Gastroesophageal sphincter (tissue), 4 donors: ENCODE data around the gene PIK3R4. TPM values are rescaled to one million over a fixed set of nuclear protein-coding genes. Genes with fewer than 3 reads are reported as not detected.

ENCODE experiments used
- ATAC-seq: fragments of 150-250 bp; one replicate; pipeline ENCODE4 v1.9.1; 2016; ENCODE audit warnings: mild to moderate bottlenecking, moderate library complexity
- H3K27ac ChIP-seq, 4 donors: fragments of 200-600 bp; sonication (generic) in 3 of 4; 1 replicate in 3 of 4; 2 replicates in 1 of 4; pipeline ENCODE4 v1.5.1; 2016 to 2019
- H3K27me3 ChIP-seq: fragments of 200-600 bp; sonication (generic); one replicate; pipeline ENCODE4 v1.5.1; 2019
- H3K36me3 ChIP-seq, 2 donors: fragments of 200-600 bp; sonication (generic); one replicate each; pipeline ENCODE4 v1.5.1; 2019; ENCODE audit warnings: control low read depth in 1 of 2
- H3K4me1 ChIP-seq, 3 donors: fragments of 200-600 bp; sonication (generic); 1 replicate in 2 of 3; 2 replicates in 1 of 3; pipeline ENCODE4 v1.5.1; 2016 to 2019; ENCODE audit warnings: control low read depth in 2 of 3
- H3K4me3 ChIP-seq, 2 donors: fragments of 200-600 bp; sonication (generic); one replicate each; pipeline ENCODE4 v1.5.1; 2019; ENCODE audit warnings: mild to moderate bottlenecking in 1 of 2, moderate library complexity in 1 of 2
- H3K9me3 ChIP-seq, 3 donors: fragments of 200-600 bp; sonication (generic); one replicate each; pipeline ENCODE4 v1.5.1; 2017 to 2019; ENCODE audit warnings: control low read depth in 2 of 3
- CTCF ChIP-seq, 4 experiments: fragments of 200-600 bp in 2 of 4; fragments of 450-650 bp in 2 of 4; sonication (generic) in 1 of 4; IDR thresholded peaks; one replicate each; pipeline ENCODE4 v1.5.1; 2017 to 2019; ENCODE audit warnings: antibody characterized with exemption in 4 of 4, mild to moderate bottlenecking in 2 of 4, moderate library complexity in 2 of 4
- EP300 ChIP-seq: sonication (generic); formaldehyde crosslinking; IDR thresholded peaks from one replicate; pipeline ENCODE4 v1.6.1; 2017; ENCODE audit warnings: antibody characterized with exemption, mild to moderate bottlenecking
- POLR2A ChIP-seq, 2 donors: fragments of 450-650 bp; IDR thresholded peaks; one replicate each; pipeline ENCODE4 v1.6.1; 2017; ENCODE audit warnings: antibody characterized with exemption in 2 of 2, mild to moderate bottlenecking in 2 of 2, moderate library complexity in 1 of 2
- POLR2AphosphoS5 ChIP-seq: sonication (generic); formaldehyde crosslinking; IDR thresholded peaks from one replicate; pipeline ENCODE4 v1.6.1; 2017; ENCODE audit warnings: antibody characterized with exemption
- WGBS, 2 donors: methylation state at CpG; one replicate each; pipeline ENCODE4 v1.1.5; 2018; ENCODE audit warnings: low coverage in 1 of 2; 5-methylcytosine and 5-hydroxymethylcytosine counted together
- total RNA-seq, 4 donors: library from RNA; depleted of rRNA; stranded (reverse); fragments of >200 nt; gene quantifications; one replicate each; pipeline ENCODE4 v1.1.0, GENCODE V29; 2016

The PIK3R4 gene
- total RNA-seq, 4 donors from 2014 or later, result 28.0 to 40.2 (median 34.8) TPM

DNA sequence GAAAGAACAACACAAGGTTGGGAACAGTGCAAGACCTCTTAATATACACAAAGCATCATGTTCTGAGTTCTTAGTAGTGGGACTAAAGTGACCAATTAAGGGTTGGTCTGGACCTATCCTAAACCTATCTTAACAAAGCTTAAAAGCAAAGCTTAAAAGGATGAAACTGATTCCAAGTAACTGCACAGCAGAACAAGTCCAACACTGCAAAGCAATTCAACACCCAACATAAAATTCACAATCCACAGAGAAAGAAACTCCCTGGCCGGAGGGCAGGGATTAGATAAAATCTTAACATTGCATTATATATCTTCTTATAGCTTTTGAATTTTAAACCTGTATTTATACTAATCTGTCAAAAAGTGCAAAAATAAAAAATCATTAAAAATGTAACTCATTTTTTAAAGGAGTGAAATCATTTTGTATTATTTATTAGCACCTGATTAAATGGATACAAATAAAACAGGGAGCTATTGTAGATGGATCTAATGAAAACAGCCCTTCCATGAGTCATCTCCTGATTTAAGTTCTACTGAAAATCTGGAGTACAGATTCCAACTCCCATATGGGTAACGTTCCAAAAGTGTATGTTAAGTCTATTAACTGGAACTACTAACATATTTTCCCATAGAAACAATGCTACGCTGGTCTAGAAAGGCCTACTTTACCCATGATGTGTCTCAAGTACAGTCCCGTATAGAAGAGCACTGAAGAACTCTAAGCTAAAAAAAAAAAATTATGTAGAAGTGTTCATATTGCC lies 34.9 kb downstream of the PIK3R4 start:
- Histone ChIP-seq H3K27me3 (no peaks in the 10 kb centered on the region), H3K4me1 (no peaks in the 10 kb centered on the region), H3K4me3 (no peak overlapping the region), H3K9me3 (no peaks in the 10 kb centered on the region), H3K36me3 (peaks cover 0 to 76% of the 10 kb centered on the region in 2 donors), H3K27ac (no peak overlapping the region)
- ATAC-seq, result no peak
- 91 to 93% methylated on average over 3 to 4 of the region's 4 CpGs for WGBS, 2 donors
- TF ChIP-seq EP300, result no peak
- no peak for TF ChIP-seq CTCF (IDR thresholded peaks at IDR 0.05)
- no peak for TF ChIP-seq POLR2A (IDR thresholded peaks at IDR 0.05)
- no peak for TF ChIP-seq POLR2AphosphoS5

DNA sequence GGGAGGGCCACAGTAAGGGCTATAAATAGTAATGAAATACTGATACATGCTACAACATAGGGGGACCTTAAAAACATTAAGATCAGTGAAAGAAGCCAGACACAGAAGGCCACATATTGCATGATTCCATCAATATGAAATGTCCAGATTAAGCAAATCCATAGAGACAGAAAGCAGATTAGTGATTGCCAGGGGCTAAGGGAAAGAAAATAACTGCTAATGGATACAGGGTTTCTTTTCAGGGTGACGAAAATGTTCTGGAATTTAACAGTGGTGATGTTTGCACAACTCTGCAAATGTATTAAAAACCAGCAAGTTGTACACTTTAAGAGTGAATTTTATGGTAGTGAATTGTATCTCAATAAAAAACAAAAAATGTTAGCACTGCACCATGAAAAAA lies 37.0 kb downstream of the PIK3R4 start:
- Histone ChIP-seq H3K27ac (no peak overlapping the region), H3K4me3 (no peak overlapping the region), H3K27me3 (no peaks in the 10 kb centered on the region), H3K4me1 (no peaks in the 10 kb centered on the region), H3K9me3 (no peaks in the 10 kb centered on the region), H3K36me3 (peaks cover 0 to 73% of the 10 kb centered on the region in 2 donors)
- TF ChIP-seq CTCF (IDR thresholded peaks at IDR 0.05), result no peak
- no peak for TF ChIP-seq EP300
- no peak for TF ChIP-seq POLR2AphosphoS5
- no peak for TF ChIP-seq POLR2A (IDR thresholded peaks at IDR 0.05)
- 92 to 100% methylated on average over 1 of the region's 1 CpG for WGBS, 2 donors
- ATAC-seq, result no peak

DNA sequence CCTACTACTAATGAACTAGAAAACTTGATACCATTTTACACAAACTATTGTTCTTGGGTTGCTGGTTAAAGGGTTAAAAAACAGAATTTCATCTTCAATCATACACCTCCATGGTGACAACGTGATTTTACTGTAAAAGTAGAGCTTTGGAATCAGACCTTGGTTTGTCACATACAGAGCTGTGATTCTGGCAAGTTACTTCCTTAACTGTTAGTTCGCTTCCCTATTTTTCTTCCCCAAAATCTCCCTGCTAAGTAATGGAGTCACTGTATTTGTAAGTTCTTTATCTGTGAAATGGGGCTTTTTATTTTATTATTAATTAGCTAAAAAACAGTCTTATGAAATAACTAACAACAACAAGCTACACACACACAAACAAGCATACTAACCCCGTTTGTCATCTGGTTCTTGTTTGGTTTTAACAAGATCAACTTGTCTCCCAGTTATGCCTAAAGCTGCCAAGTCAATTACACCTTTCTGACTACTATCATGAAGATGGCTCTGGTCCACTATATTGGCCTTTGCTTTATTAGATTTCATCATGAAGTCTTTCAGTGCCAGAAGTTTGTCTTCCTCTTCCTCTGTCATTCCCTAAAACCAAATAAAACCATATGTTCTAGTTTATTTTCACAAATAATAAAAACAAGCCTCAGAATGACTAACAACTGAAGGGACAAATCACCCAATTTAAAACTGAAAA lies 38.6 kb downstream of the PIK3R4 start:
- ATAC-seq, result no peak
- 64 to 72% methylated on average over 3 of the region's 3 CpGs for WGBS, 2 donors

GRCh38 chr3:130705501-130705900 lies 41.1 kb downstream of the PIK3R4 start:
- no peak for ATAC-seq
- 83 to 98% methylated on average over 6 of the region's 6 CpGs for WGBS, 2 donors
- Histone ChIP-seq H3K27me3 (no peaks in the 10 kb centered on the region), H3K36me3 (peaks cover 2 to 84% of the 10 kb centered on the region in 2 donors), H3K27ac (no peak overlapping the region), H3K9me3 (no peaks in the 10 kb centered on the region), H3K4me3 (no peak overlapping the region), H3K4me1 (no peaks in the 10 kb centered on the region)
- no peak for TF ChIP-seq POLR2A (IDR thresholded peaks at IDR 0.05)

More for the DNA sequence above, 38.6 kb downstream of the PIK3R4 start:
- TF ChIP-seq POLR2AphosphoS5 (no peak), CTCF (IDR thresholded peaks at IDR 0.05) (no peak), POLR2A (IDR thresholded peaks at IDR 0.05) (no peak), EP300 (no peak)
- Histone ChIP-seq H3K9me3 (no peaks in the 10 kb centered on the region), H3K4me1 (no peaks in the 10 kb centered on the region), H3K4me3 (no peak overlapping the region), H3K36me3 (peaks cover 0 to 74% of the 10 kb centered on the region in 2 donors), H3K27ac (no peak overlapping the region), H3K27me3 (no peaks in the 10 kb centered on the region)

DNA sequence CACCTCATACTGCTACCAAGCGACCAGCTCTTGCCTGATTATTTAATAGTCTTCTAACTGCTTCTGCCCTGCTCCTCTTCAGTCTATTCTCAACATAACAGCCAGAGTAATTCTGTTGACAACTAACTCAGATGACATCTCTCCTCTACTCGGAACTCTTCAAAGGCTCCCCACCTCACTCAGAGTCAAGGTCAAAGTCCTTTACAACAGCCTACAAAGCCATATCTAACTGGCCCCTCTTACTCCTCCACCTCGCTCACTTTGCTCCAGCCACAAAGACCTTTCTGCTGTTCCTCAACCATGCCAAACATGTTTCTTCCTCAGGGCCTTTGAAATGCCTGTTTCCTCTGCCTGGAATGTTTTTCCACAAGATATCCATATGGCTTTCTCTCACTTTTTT lies 43.6 kb downstream of the PIK3R4 start:
- no peak for ATAC-seq

More for the DNA sequence above, 43.6 kb downstream of the PIK3R4 start:
- 85 to 92% methylated on average over 2 to 3 of the region's 3 CpGs for WGBS, 2 donors
- Histone ChIP-seq H3K9me3 (no peaks in the 10 kb centered on the region), H3K27ac (no peak overlapping the region), H3K4me1 (no peaks in the 10 kb centered on the region), H3K4me3 (no peak overlapping the region), H3K36me3 (peaks cover 2 to 88% of the 10 kb centered on the region in 2 donors), H3K27me3 (no peaks in the 10 kb centered on the region)
- no peak for TF ChIP-seq CTCF (IDR thresholded peaks at IDR 0.05)
- TF ChIP-seq POLR2A (IDR thresholded peaks at IDR 0.05), result no peak
- TF ChIP-seq EP300, result no peak
- TF ChIP-seq POLR2AphosphoS5, result no peak
